Coronary artery (tissue), 2 donors: ENCODE measurements around the gene CLPX.

Source experiments
- DNase-seq: peaks from one replicate; pipeline ENCODE4 v3.0.0-alpha.2; 2017; ENCODE audit warnings: low spot score
- H3K27ac ChIP-seq, 2 donors: fragments of 200-600 bp; sonication (generic); one replicate each; pipeline ENCODE4 v1.5.1; 2016 to 2019
- H3K4me3 ChIP-seq: fragments of 200-600 bp; sonication (generic); 2 replicates; pipeline ENCODE4 v1.5.1; 2016; ENCODE audit warnings: mild to moderate bottlenecking, moderate library complexity
- CTCF ChIP-seq: fragments of 200-600 bp; sonication (generic); IDR thresholded peaks from one replicate; pipeline ENCODE4 v1.5.1; 2019; ENCODE audit warnings: antibody characterized with exemption

Gene CLPX

GRCh38 chr15:65206750-65207149, 21.6 kb upstream of the CLPX start:
- no peak for DNase-seq
- Histone ChIP-seq H3K27ac (no peak overlapping the region), H3K4me3 (no peak overlapping the region)
- no peak for TF ChIP-seq CTCF

GRCh38 chr15:65204931-65205660, 20.0 kb upstream of the CLPX start:
- no peak overlapping the region for H3K4me3 ChIP-seq
- no peak for DNase-seq
- no peak overlapping the region for H3K27ac ChIP-seq
- no peak for TF ChIP-seq CTCF

- no peak for DNase-seq
- H3K4me3 ChIP-seq, result no peak overlapping the region
- no peak for TF ChIP-seq CTCF
- H3K27ac ChIP-seq, result no peak overlapping the region
Observed at GRCh38 chr15:65204236-65204930, 19.2 kb upstream of the CLPX start.

GRCh38 chr15:65201918-65202317, 16.8 kb upstream of the CLPX start:
- Histone ChIP-seq H3K4me3 (no peak overlapping the region), H3K27ac (no peak overlapping the region)
- no peak for DNase-seq
- TF ChIP-seq CTCF, result no peak

GRCh38 chr15:65198571-65198970, 13.4 kb upstream of the CLPX start:
- H3K27ac ChIP-seq, result no peak overlapping the region
- no peak for DNase-seq
- no peak for TF ChIP-seq CTCF
- no peak overlapping the region for H3K4me3 ChIP-seq

- no peak for TF ChIP-seq CTCF
- H3K27ac ChIP-seq, result no peak overlapping the region
- DNase-seq, result no peak
Observed at GRCh38 chr15:65197337-65197645, 12.1 kb upstream of the CLPX start.

More at GRCh38 chr15:65197337-65197645, 12.1 kb upstream of the CLPX start:
- H3K4me3 ChIP-seq, result no peak overlapping the region
